Adrenal gland (tissue), 12 donors: Measurements from ENCODE around the gene PIMREG. TPM values are rescaled to one million over a fixed set of nuclear protein-coding genes. Genes with fewer than 3 reads are reported as not detected.

ENCODE experiments used
- DNase-seq, 7 donors: peaks; one replicate each; pipeline ENCODE4 v3.0.0-alpha.2; 2019 to 2020
- H3K27ac ChIP-seq, 5 donors: fragments of 200-600 bp; sonication (generic) in 4 of 5; 1 replicate in 3 of 5; 2 replicates in 2 of 5; pipeline versions ENCODE4 v1.5.1 to v1.8.0; 2016 to 2020; ENCODE audit warnings: mild to moderate bottlenecking in 1 of 5
- H3K27me3 ChIP-seq: fragments of 200-600 bp; 2 replicates; pipeline ENCODE4 v1.8.0; 2021
- H3K36me3 ChIP-seq, 2 donors: fragments of 200-600 bp; replicated peaks in 1 of 2; 1 replicate in 1 of 2; 2 replicates in 1 of 2; pipeline versions ENCODE4 v1.5.1 to v1.8.0; 2018 to 2022
- H3K4me1 ChIP-seq, 2 donors: fragments of 200-600 bp; replicated peaks in 1 of 2; 1 replicate in 1 of 2; 2 replicates in 1 of 2; pipeline versions ENCODE4 v1.5.1 to v1.8.0; 2018 to 2021
- H3K4me3 ChIP-seq, 4 donors: fragments of 200-600 bp; sonication (generic) in 3 of 4; one replicate each; pipeline ENCODE4 v1.5.1; 2016 to 2018
- H3K9me3 ChIP-seq, 3 donors: fragments of 200-600 bp; sonication (generic) in 1 of 3; replicated peaks in 1 of 3; 1 replicate in 2 of 3; 2 replicates in 1 of 3; pipeline versions ENCODE4 v1.5.1 to v1.8.0; 2016 to 2021
- CTCF ChIP-seq, 6 experiments: fragments of 450-650 bp in 4 of 6; fragments of 200-600 bp in 2 of 6; sonication (generic) in 1 of 6; IDR thresholded peaks; 1 replicate in 5 of 6; 2 replicates in 1 of 6; pipeline versions ENCODE4 v1.5.1 to v1.8.0; 2016 to 2021; ENCODE audit warnings: antibody characterized with exemption in 6 of 6, mild to moderate bottlenecking in 2 of 6, moderate library complexity in 1 of 6
- POLR2A ChIP-seq, 2 donors: fragments of 450-650 bp; IDR thresholded peaks; one replicate each; pipeline ENCODE4 v1.6.1; 2017; ENCODE audit warnings: antibody characterized with exemption in 2 of 2, mild to moderate bottlenecking in 2 of 2, moderate library complexity in 1 of 2
- WGBS, 4 donors: extraction: QIAGEN DNeasy Blood & Tissue Kit in 2 of 4; methylation state at CpG; one replicate each; pipeline versions ENCODE4 v1.1.5 to v1.1.7; 2013 to 2017; 5-methylcytosine and 5-hydroxymethylcytosine counted together
- intact Hi-C, 2 donors: fragments of 100-400 bp; cut with DNase I; formaldehyde crosslinking; loops; one replicate each; pipeline versions ENCODE4 v1.14.1 to v1.15.0; 2022 to 2023
- polyA plus RNA-seq, 3 donors: library from polyadenylated mRNA; stranded (reverse); fragments of 200-250 nt in 2 of 3; fragments of 350-450 nt in 1 of 3; fragmentation: Illumina TruSeq in 1 of 3; extraction: RNeasy Lipid Tissue Mini Kit (QIAGEN cat#74804) in 1 of 3; gene quantifications; one replicate each; pipeline ENCODE4 v1.2.3, GENCODE V29; 2013 to 2014
- total RNA-seq, 9 donors: library from RNA; depleted of rRNA in 4 of 9; stranded (reverse); fragments of >200 nt in 4 of 9; fragments of 120-200 nt in 1 of 9; fragmentation: NEBNext Ultra II Directional in 1 of 9; extraction: Animal tissue kit (Norgen Biotek cat#: 25700) in 1 of 9; gene quantifications; one replicate each; pipeline versions ENCODE4 v1.1.0 to v1.2.4, GENCODE V29; 2013 to 2023
- donor health status: healthy with polysubstance abuse.
- donor health status: Bipolar disorder and iron deficiency.
- donor health status: DM: yes; HTN: yes; CAD: no.
- donor health status: DM: no; HTN: no; CAD: no.
- donor health status: DM: no; HTN: no; CAD: no.
- donor health status: DM: yes; HTN: yes; CAD: no.

PIMREG gene
- total and polyA plus RNA-seq, 12 donors: 0.72 to 8.4 (median 2.5) TPM

- no peak for DNase-seq
- Histone ChIP-seq H3K9me3 (no peaks in the 10 kb centered on the region), H3K4me3 (no peak overlapping the region), H3K36me3 (no peaks in the 10 kb centered on the region), H3K4me1 (peaks cover 18 to 24% of the 10 kb centered on the region in 2 donors), H3K27me3 (no peaks in the 10 kb centered on the region), H3K27ac (peak overlapping the region in 1 of 5 donors; percentile 40)
- intact Hi-C loops: no loop called here
- no peak for TF ChIP-seq CTCF (IDR thresholded peaks at IDR 0.05)
- no peak for TF ChIP-seq POLR2A (IDR thresholded peaks at IDR 0.05)
- 65 to 84% (median 75%) methylated on average over 14 to 35 of the region's 35 CpGs for WGBS, 4 donors
Measured at GRCh38 chr17:6454495-6455320, 10.5 kb downstream of the PIMREG start.

- Histone ChIP-seq H3K4me3 (no peak overlapping the region), H3K27ac (peak overlapping the region in 1 of 5 donors; percentile 40), H3K4me1 (peaks cover 18 to 24% of the 10 kb centered on the region in 2 donors), H3K27me3 (no peaks in the 10 kb centered on the region), H3K9me3 (no peaks in the 10 kb centered on the region), H3K36me3 (no peaks in the 10 kb centered on the region)
- no peak for DNase-seq
- TF ChIP-seq CTCF (IDR thresholded peaks at IDR 0.05): no peak
- TF ChIP-seq POLR2A (IDR thresholded peaks at IDR 0.05): no peak
- WGBS, 4 donors: 37 to 77% (median 53%) methylated on average over 6 to 35 of the region's 35 CpGs
- intact Hi-C loops: no loop called here
Measured at GRCh38 chr17:6455321-6455705, 11.1 kb downstream of the PIMREG start.

GRCh38 chr17:6456321-6456720 is 12.1 kb downstream of the PIMREG start:
- Histone ChIP-seq H3K27ac (peak overlapping the region in 3 of 5 donors; percentile 87 to 93 (median 92)), H3K27me3 (no peaks in the 10 kb centered on the region), H3K4me3 (no peak overlapping the region), H3K9me3 (no peaks in the 10 kb centered on the region), H3K4me1 (peaks cover 18 to 24% of the 10 kb centered on the region in 2 donors), H3K36me3 (no peaks in the 10 kb centered on the region)
- DNase-seq: no peak
- intact Hi-C loops: no loop called here
- 87 to 92% (median 89%) methylated on average over 9 of the region's 9 CpGs for WGBS, 4 donors
- TF ChIP-seq POLR2A (IDR thresholded peaks at IDR 0.05): no peak
- TF ChIP-seq CTCF (IDR thresholded peaks at IDR 0.05): no peak

GRCh38 chr17:6456914-6457687 is 12.8 kb downstream of the PIMREG start:
- H3K36me3 ChIP-seq: no peaks in the 10 kb centered on the region
- no peak for TF ChIP-seq POLR2A (IDR thresholded peaks at IDR 0.05)
- TF ChIP-seq CTCF (IDR thresholded peaks at IDR 0.05): no peak
- H3K4me3 ChIP-seq: no peak overlapping the region
- H3K4me1 ChIP-seq: peaks cover 18 to 24% of the 10 kb centered on the region in 2 donors
- no peaks in the 10 kb centered on the region for H3K27me3 ChIP-seq
- WGBS, 4 donors: 52 to 60% (median 55%) methylated on average over 14 of the region's 14 CpGs
- peak overlapping the region; percentile 74 to 93 (median 87) for H3K27ac ChIP-seq
- H3K9me3 ChIP-seq: no peaks in the 10 kb centered on the region
- DNase-seq: peak; percentile 89 to 96 (median 94)
- intact Hi-C loops: no loop called here
